Subcutaneous adipose tissue (tissue), 4 donors: Measurements from ENCODE around the gene PTPN12. TPM values are rescaled to one million over a fixed set of nuclear protein-coding genes. Genes with fewer than 3 reads are reported as not detected.

Experiments used
- CTCF ChIP-seq: fragments of 450-650 bp; IDR thresholded peaks from one replicate; pipeline ENCODE4 v1.5.1; 2016; ENCODE audit warnings: low read depth, mild to moderate bottlenecking, control low read depth, antibody characterized with exemption, moderate library complexity
- total RNA-seq, 4 donors: library from RNA; depleted of rRNA; stranded (reverse); fragments of >200 nt; gene quantifications; one replicate each; pipeline ENCODE4 v1.1.0, GENCODE V29; 2016

The PTPN12 gene
- total RNA-seq, 4 donors from 2014 or later: 147 to 243 (median 188) TPM

GRCh38 chr7:77532247-77532646, 4.8 kb upstream of the PTPN12 start:
- no peak for TF ChIP-seq CTCF

- TF ChIP-seq CTCF: no peak
These were observed 1.1 kb upstream of the PTPN12 start for GRCh38 chr7:77536017-77536412.

GRCh38 chr7:77536413-77537135, 521 bp upstream of the PTPN12 start:
- no peak for TF ChIP-seq CTCF

GRCh38 chr7:77537778-77538280, 734 bp downstream of the PTPN12 start:
- no peak for TF ChIP-seq CTCF

- TF ChIP-seq CTCF: no peak
These were observed 1.5 kb downstream of the PTPN12 start for GRCh38 chr7:77538281-77539212.

GRCh38 chr7:77540402-77540822, 3.3 kb downstream of the PTPN12 start:
- no peak for TF ChIP-seq CTCF

GRCh38 chr7:77542409-77542808, 5.3 kb downstream of the PTPN12 start:
- TF ChIP-seq CTCF: no peak
